ENCODE data around the gene NSDHL. TPM values are rescaled to one million over a fixed set of nuclear protein-coding genes. Genes with fewer than 3 reads are reported as not detected.
A peak's percentile ranks its signal among the peaks of the same experiment; 100 is the strongest.

NSDHL gene
- total RNA-seq, 1 experiment from 2014 or later = 12.4 TPM

- DNase-seq (ENCODE audit: low read depth) = no peak
These were observed 82.5 kb downstream of the NSDHL start for GRCh38 chrX:152913346-152913745.

DNA sequence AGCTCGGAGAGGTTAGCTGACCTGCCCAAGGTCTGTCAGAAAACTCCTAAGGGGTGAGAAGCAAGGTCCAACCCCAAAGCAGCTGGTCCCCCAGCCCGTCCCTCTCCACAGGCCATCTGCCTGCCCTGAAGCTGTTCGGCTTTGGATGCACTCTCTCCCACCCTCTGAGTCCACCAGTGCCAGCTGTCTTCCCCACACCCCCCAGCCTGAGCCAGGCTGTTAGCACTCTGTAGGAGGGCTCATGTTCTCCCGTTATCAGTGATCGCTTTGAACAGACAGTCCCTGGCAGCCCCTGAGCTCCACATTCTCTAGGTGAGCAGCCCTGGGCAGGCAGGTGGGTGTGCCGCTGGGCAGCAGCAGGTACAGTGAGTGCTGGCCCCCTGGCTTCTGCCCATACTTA, 83.0 kb downstream of the NSDHL start:
- no peak for DNase-seq (ENCODE audit: low read depth)

DNA sequence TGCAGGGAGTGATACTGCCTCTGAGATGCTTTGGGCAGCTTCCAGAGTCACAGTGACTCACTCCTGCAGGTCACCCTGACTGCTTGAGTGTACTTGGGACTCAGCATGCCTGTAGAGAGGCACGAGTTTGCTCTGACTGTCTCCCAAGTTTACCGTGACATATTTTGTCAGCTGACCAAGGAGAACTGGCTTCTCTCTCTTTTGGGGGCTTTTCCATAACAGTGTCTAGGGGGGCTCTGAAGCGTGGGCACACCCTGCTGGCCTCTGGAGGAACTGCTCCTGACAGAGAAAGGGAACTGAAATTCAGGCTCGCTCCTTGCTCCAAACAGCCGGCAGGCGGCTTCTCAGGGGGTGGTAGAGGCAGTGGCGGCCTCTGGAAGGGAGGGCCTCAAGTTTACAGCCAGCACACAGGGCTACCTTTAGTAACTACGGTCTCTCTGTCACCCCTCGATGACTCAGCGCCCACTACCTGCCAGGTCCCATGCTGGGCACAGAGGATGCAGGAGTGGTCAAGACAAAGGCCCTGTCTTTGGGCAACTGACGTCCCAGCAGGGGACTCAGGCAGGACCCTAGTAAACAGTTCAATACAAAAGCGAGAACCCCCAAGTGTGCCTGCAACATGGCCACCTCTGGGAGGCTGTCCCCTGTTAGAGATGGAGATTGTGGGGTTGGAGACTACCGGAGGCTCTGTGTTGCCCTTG, 84.8 kb downstream of the NSDHL start:
- DNase-seq (ENCODE audit: low read depth) = peak; percentile 43

GRCh38 chrX:152917656-152918579, 87.1 kb downstream of the NSDHL start:
- no peak for DNase-seq (ENCODE audit: low read depth)

DNA sequence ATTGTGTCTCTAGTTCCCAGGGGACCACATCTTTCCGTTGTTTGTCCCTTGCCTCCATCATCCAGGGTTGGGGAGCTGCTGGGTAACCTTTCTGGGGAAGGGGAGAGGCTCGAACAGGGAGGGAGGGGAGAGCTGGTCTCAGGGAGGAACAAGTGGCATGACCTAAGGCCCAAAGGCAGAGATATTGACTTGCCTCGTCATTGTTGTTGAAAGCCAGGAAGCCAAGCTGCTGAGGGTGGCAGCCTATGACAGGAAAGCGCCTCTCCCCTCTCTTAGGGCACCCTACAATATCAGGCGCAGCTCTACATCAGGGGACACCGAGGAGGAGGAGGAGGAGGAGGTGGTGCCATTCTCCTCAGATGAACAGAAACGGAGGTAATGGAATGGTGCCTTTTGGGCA, 87.8 kb downstream of the NSDHL start:
- DNase-seq (ENCODE audit: low read depth) = no peak

Other genes starting within 250 kb of the NSDHL start
- gene GABRQ, start 193.2 kb upstream of the NSDHL start, total RNA-seq (2014; rRNA removed; shearing (Covaris generic)) = 2.3 and 2.7 TPM in 2 replicates
- gene MAGEA3, start 132.3 kb upstream of the NSDHL start, total RNA-seq (2014; rRNA removed; shearing (Covaris generic)) = 93.5 and 116 TPM in 2 replicates
- 1.1 and 3.4 TPM in 2 replicates for gene CSAG2, start 121.8 kb upstream of the NSDHL start, total RNA-seq (2014; rRNA removed; shearing (Covaris generic))
- gene MAGEA2B, start 116.4 kb upstream of the NSDHL start, total RNA-seq (2014; rRNA removed; shearing (Covaris generic)) = 16.1 and 16.7 TPM in 2 replicates
- 32.1 and 33.2 TPM in 2 replicates for gene CSAG1, start 97.3 kb upstream of the NSDHL start, total RNA-seq (2014; rRNA removed; shearing (Covaris generic))
- gene MAGEA12, start 97.3 kb upstream of the NSDHL start, total RNA-seq (2014; rRNA removed; shearing (Covaris generic)) = 91.4 and 93.6 TPM in 2 replicates
- gene MAGEA2, start 77.2 kb upstream of the NSDHL start, total RNA-seq (2014; rRNA removed; shearing (Covaris generic)) = 28.7 and 30.9 TPM in 2 replicates
- gene CSAG3, start 71.8 kb upstream of the NSDHL start, total RNA-seq (2014; rRNA removed; shearing (Covaris generic)) = 2.2 and 8.7 TPM in 2 replicates
- 85.4 and 95.8 TPM in 2 replicates for gene MAGEA6, start 61.4 kb upstream of the NSDHL start, total RNA-seq (2014; rRNA removed; shearing (Covaris generic))
- 42.1 and 44.6 TPM in 2 replicates for gene CETN2, start 306 bp upstream of the NSDHL start, total RNA-seq (2014; rRNA removed; shearing (Covaris generic))
- gene ZNF185, start 67.0 kb downstream of the NSDHL start, total RNA-seq (2014; rRNA removed; shearing (Covaris generic)) = 2.9 and 3.3 TPM in 2 replicates
- not detected in 2 replicates for gene PNMA5, start 163.1 kb downstream of the NSDHL start, total RNA-seq (2014; rRNA removed; shearing (Covaris generic))
- gene PNMA3, start 225.4 kb downstream of the NSDHL start, total RNA-seq (2014; rRNA removed; shearing (Covaris generic)) = not detected in 2 replicates
- gene PNMA6A, start 241.4 kb downstream of the NSDHL start, total RNA-seq (2014; rRNA removed; shearing (Covaris generic)) = 0.10 and 0.12 TPM in 2 replicates